ENCODE results near the gene GRIN3B.

GRIN3B gene

GRCh38 chr19:954272-954671, 45.9 kb upstream of the GRIN3B start:
- TF ChIP-seq TAF1 (IDR thresholded peaks at IDR 0.05; ENCODE audit: borderline replicate concordance, insufficient read depth, low read length) (no peak), POLR2AphosphoS5 (IDR thresholded peaks at IDR 0.05; ENCODE audit: low read depth, low read length) (no peak), FOXP2 (optimal IDR thresholded peaks at IDR 0.05; ENCODE audit: borderline replicate concordance, extremely low read depth, extremely low read length, insufficient read depth) (no peak), REST (IDR thresholded peaks at IDR 0.05; ENCODE audit: insufficient read depth in 1 of 2, low read depth in 2 of 2, low read length in 2 of 2) (no peak), SIN3A (IDR thresholded peaks at IDR 0.05; ENCODE audit: borderline replicate concordance, insufficient read depth, low read length) (no peak)

DNA sequence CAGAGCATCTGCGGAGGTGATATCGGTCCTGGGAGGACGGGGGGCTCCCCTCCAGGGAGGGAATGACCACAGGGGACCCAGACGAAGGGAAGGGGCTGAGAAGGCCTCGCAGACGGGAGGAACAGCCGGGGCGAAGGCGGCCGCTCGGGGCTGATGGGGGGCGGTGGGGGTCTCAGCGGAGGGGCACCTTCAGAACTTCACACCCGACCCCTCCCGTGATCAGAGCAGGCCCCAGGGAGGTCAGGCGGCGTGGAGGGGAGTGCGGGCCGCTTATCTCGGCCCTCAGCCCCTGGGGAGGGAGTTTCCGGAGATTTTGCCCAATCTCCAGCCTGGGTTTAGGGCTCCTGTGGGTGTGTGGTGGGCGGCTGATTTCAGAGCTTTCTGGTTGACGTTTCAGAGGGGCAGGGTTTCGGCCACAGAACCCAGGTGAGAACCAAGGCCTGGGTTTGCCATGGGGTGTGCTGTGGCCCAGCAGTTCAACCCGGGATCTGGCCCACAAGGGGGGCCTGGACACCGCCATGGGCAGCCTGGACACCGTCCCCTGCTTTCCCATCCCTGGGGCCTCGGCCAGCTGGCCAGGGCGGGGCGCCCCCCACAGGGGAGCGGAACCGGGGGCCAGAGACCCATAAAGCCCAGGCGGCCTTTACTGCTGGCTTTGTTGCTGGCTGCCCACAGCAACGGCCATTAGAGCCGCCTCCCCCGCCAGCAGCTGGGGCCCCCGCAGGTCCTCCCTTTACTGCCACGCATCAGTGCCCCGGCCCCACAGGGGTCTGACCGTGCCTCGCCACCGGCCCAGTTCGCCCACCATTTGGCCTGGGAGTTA, 45.3 kb upstream of the GRIN3B start:
- TF ChIP-seq FOXP2 (optimal IDR thresholded peaks at IDR 0.05; ENCODE audit: borderline replicate concordance, extremely low read depth, extremely low read length, insufficient read depth) = no peak
- no peak for TF ChIP-seq REST (IDR thresholded peaks at IDR 0.05; ENCODE audit: insufficient read depth in 1 of 2, low read depth in 2 of 2, low read length in 2 of 2)
- TF ChIP-seq TAF1 (IDR thresholded peaks at IDR 0.05; ENCODE audit: borderline replicate concordance, insufficient read depth, low read length) = no peak
- no peak for TF ChIP-seq POLR2AphosphoS5 (IDR thresholded peaks at IDR 0.05; ENCODE audit: low read depth, low read length)
- no peak for TF ChIP-seq SIN3A (IDR thresholded peaks at IDR 0.05; ENCODE audit: borderline replicate concordance, insufficient read depth, low read length)

- TF ChIP-seq SIN3A (IDR thresholded peaks at IDR 0.05; ENCODE audit: borderline replicate concordance, insufficient read depth, low read length) (no peak), FOXP2 (optimal IDR thresholded peaks at IDR 0.05; ENCODE audit: borderline replicate concordance, extremely low read depth, extremely low read length, insufficient read depth) (no peak), POLR2AphosphoS5 (IDR thresholded peaks at IDR 0.05; ENCODE audit: low read depth, low read length) (no peak), TAF1 (IDR thresholded peaks at IDR 0.05; ENCODE audit: borderline replicate concordance, insufficient read depth, low read length) (no peak), REST (IDR thresholded peaks at IDR 0.05; ENCODE audit: insufficient read depth in 1 of 2, low read depth in 2 of 2, low read length in 2 of 2) (no peak)
Observed at GRCh38 chr19:955803-956765, 44.1 kb upstream of the GRIN3B start.

DNA sequence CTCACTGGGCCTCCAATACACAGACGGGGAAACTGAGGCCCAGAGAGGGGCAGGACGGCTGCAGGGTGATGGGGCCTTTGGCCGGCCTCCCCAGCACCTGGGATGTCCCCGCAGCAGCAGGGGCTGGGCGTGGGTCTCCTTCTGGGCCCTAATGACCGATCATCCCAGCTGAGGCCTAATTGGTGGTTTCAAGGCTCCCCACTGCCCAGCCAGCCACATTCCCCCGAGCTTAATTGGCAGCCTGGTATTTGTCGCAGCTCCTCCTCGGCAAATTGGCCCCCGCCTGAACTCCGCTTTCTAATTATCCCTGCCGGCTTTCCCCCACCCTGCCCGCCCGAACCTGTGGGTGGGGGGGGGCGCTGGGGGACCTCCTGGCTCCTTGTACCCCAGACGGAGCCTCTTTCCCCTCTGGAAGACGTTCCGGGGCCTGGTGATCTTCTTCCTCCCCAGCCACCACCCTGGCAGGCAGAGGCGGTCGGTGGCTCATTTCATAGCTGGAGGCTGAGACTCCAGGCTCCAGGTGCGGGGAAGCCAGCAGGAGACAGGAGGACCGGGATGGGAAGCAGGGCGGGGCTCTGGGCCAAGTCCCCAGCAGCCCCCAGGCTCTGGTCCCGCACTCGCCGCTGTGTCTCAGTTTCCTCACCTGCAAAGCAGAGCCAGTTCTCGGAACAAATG, 43.3 kb upstream of the GRIN3B start:
- TF ChIP-seq SIN3A (IDR thresholded peaks at IDR 0.05; ENCODE audit: borderline replicate concordance, insufficient read depth, low read length) = no peak
- no peak for TF ChIP-seq FOXP2 (optimal IDR thresholded peaks at IDR 0.05; ENCODE audit: borderline replicate concordance, extremely low read depth, extremely low read length, insufficient read depth)
- TF ChIP-seq REST (IDR thresholded peaks at IDR 0.05; ENCODE audit: insufficient read depth in 1 of 2, low read depth in 2 of 2, low read length in 2 of 2) = no peak
- TF ChIP-seq POLR2AphosphoS5 (IDR thresholded peaks at IDR 0.05; ENCODE audit: low read depth, low read length) = no peak
- no peak for TF ChIP-seq TAF1 (IDR thresholded peaks at IDR 0.05; ENCODE audit: borderline replicate concordance, insufficient read depth, low read length)
